Keratinocyte (primary cell): ENCODE measurements around the gene DENND1A. TPM values are rescaled to one million over a fixed set of nuclear protein-coding genes. Genes with fewer than 3 reads are reported as not detected.

Experiments
- DNase-seq: peaks from one replicate; pipeline ENCODE4 v3.0.0-alpha.2; 2011; ENCODE audit warnings: low read depth, missing footprints, low spot score
- FAIRE-seq: peaks from 2 replicates; lab custom pipeline; 2011; peaks lifted over from hg19 to GRCh38; lab: Jason Lieb, UNC
- H2AFZ ChIP-seq: 2 replicates; pipeline ENCODE4 v1.6.0; 2012; ENCODE audit warnings: low read length, control low read depth, inconsistent platforms; ENCODE audit not compliant: control insufficient read depth
- H3K27ac ChIP-seq: 2 replicates; pipeline ENCODE4 v1.5.1; 2011; ENCODE audit warnings: low read length; ENCODE audit not compliant: control insufficient read depth, insufficient read depth
- H3K27me3 ChIP-seq: 3 replicates; pipeline ENCODE4 v1.6.0; 2011; ENCODE audit warnings: low read length; ENCODE audit not compliant: control insufficient read depth, insufficient read depth; ENCODE audit errors: extremely low read depth
- H3K36me3 ChIP-seq, 2 experiments: 2 replicates in 1 of 2; 3 replicates in 1 of 2; pipeline ENCODE4 v1.5.1; 2011; ENCODE audit warnings: low read length in 2 of 2, mild to moderate bottlenecking in 1 of 2; ENCODE audit not compliant: control insufficient read depth in 2 of 2, insufficient read depth in 2 of 2; ENCODE audit errors: extremely low read depth in 1 of 2
- H3K4me1 ChIP-seq: 3 replicates; pipeline ENCODE4 v1.5.1; 2011; ENCODE audit warnings: low read length; ENCODE audit not compliant: control insufficient read depth, insufficient read depth; ENCODE audit errors: extremely low read depth
- H3K4me2 ChIP-seq: 3 replicates; pipeline ENCODE4 v1.6.0; 2011; ENCODE audit warnings: low read depth, low read length; ENCODE audit not compliant: control insufficient read depth, insufficient read depth; ENCODE audit errors: extremely low read depth
- H3K4me3 ChIP-seq, 3 experiments: fragments of 200-600 bp in 1 of 3; sonication (generic) in 1 of 3; 2 replicates in 2 of 3; 3 replicates in 1 of 3; pipeline ENCODE4 v1.5.1; 2011 to 2016; ENCODE audit warnings: low read length in 3 of 3, mild to moderate bottlenecking in 3 of 3, control low read depth in 2 of 3, inconsistent platforms in 1 of 3, low read depth in 1 of 3, mixed read lengths in 1 of 3, mixed run types in 1 of 3, moderate library complexity in 1 of 3; ENCODE audit not compliant: control insufficient read depth in 2 of 3, insufficient read depth in 2 of 3; ENCODE audit errors: extremely low read depth in 1 of 3
- H3K79me2 ChIP-seq: 2 replicates; pipeline ENCODE4 v1.6.0; 2012; ENCODE audit warnings: low read length; ENCODE audit not compliant: control insufficient read depth, insufficient read depth
- H3K9ac ChIP-seq: 3 replicates; pipeline ENCODE4 v1.6.0; 2011; ENCODE audit warnings: low read length; ENCODE audit not compliant: control insufficient read depth, insufficient read depth; ENCODE audit errors: extremely low read depth
- H3K9me1 ChIP-seq: 3 replicates; pipeline ENCODE4 v1.6.0; 2011; ENCODE audit warnings: low read length; ENCODE audit not compliant: control insufficient read depth, insufficient read depth; ENCODE audit errors: extremely low read depth
- H3K9me3 ChIP-seq: 2 replicates; pipeline ENCODE4 v1.5.1; 2012; ENCODE audit warnings: low read depth, low read length; ENCODE audit not compliant: control insufficient read depth
- H4K20me1 ChIP-seq: 3 replicates; pipeline ENCODE4 v1.6.0; 2011; ENCODE audit warnings: low read length; ENCODE audit not compliant: control insufficient read depth, insufficient read depth; ENCODE audit errors: extremely low read depth
- EZH2 ChIP-seq: IDR thresholded peaks from one replicate; pipeline ENCODE4 v1.6.1; 2012; ENCODE audit warnings: inconsistent platforms, mild to moderate bottlenecking, low read length, moderate library complexity
- dilution Hi-C: fragments of 300-500 bp; cut with MboI; formaldehyde crosslinking; loops from one replicate; pipeline ENCODE4 v1.7.0; 2020; ENCODE audit warnings: low sequenced_read_pairs; ENCODE audit not compliant: extremely low pct_ligation_motif_present
- polyA plus RNA-seq, 5 experiments: library from polyadenylated mRNA; depleted of rRNA in 3 of 5; stranded (reverse) in 3 of 5; stranded (forward) in 1 of 5; unstranded in 1 of 5; fragments of >200 nt; gene quantifications; 1 replicate in 1 of 5; 2 replicates in 3 of 5; 3 replicates in 1 of 5; pipeline versions ENCODE4 v1.2.1 to v1.2.3, GENCODE V29; 2011 to 2012; ENCODE audit warnings: missing spikeins in 2 of 5, low read depth in 1 of 5, low replicate concordance in 1 of 5
- TF ChIP-seq, protein P1 (sequence below), 3 experiments: IDR thresholded peaks in 1 of 3; conservative IDR thresholded peaks in 1 of 3; optimal IDR thresholded peaks in 1 of 3; 2 replicates in 2 of 3; 3 replicates in 1 of 3; pipeline versions ENCODE3 to v1.5.1; 2011; ENCODE audit warnings: low read length in 3 of 3, mild to moderate bottlenecking in 3 of 3, moderate library complexity in 2 of 3, control low read depth in 1 of 3, inconsistent platforms in 1 of 3; ENCODE audit not compliant: insufficient read depth in 2 of 3; ENCODE audit errors: extremely low read depth in 1 of 3

The DENND1A gene
- polyA plus RNA-seq, 1 donor (not counting 4 experiments of a cell fraction or from before 2014, with no cell fraction given) = 13.0 TPM

GRCh38 chr9:123420592-123421111 lies 509.3 kb downstream of the DENND1A start:
- Histone ChIP-seq H3K9me3 (no peaks in the 10 kb centered on the region), H3K36me3 (peaks cover 0 to 2% of the 10 kb centered on the region in 2 experiments), H3K4me1 (no peaks in the 10 kb centered on the region), H2AFZ (no peak overlapping the region), H3K4me2 (no peak overlapping the region), H3K9me1 (no peaks in the 10 kb centered on the region), H3K79me2 (no peaks in the 10 kb centered on the region), H4K20me1 (no peaks in the 10 kb centered on the region), H3K27me3 (no peaks in the 10 kb centered on the region), H3K9ac (no peak overlapping the region), H3K27ac (no peak overlapping the region), H3K4me3 (no peak overlapping the region)
- no peak for TF ChIP-seq EZH2
- TF ChIP-seq, protein P1, sequence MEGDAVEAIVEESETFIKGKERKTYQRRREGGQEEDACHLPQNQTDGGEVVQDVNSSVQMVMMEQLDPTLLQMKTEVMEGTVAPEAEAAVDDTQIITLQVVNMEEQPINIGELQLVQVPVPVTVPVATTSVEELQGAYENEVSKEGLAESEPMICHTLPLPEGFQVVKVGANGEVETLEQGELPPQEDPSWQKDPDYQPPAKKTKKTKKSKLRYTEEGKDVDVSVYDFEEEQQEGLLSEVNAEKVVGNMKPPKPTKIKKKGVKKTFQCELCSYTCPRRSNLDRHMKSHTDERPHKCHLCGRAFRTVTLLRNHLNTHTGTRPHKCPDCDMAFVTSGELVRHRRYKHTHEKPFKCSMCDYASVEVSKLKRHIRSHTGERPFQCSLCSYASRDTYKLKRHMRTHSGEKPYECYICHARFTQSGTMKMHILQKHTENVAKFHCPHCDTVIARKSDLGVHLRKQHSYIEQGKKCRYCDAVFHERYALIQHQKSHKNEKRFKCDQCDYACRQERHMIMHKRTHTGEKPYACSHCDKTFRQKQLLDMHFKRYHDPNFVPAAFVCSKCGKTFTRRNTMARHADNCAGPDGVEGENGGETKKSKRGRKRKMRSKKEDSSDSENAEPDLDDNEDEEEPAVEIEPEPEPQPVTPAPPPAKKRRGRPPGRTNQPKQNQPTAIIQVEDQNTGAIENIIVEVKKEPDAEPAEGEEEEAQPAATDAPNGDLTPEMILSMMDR (optimal IDR thresholded peaks at IDR 0.05 in 1 of 3, IDR thresholded peaks at IDR 0.05 in 1 of 3, conservative IDR thresholded peaks at IDR 0.05 in 1 of 3; ENCODE audit: extremely low read depth in 1 of 3, insufficient read depth in 2 of 3, low read length in 3 of 3) = no peak
- dilution Hi-C loops = no loop called here
- DNase-seq = no peak
- FAIRE-seq = no peak

- no peak overlapping the region for H3K4me2 ChIP-seq
- FAIRE-seq (no peak), DNase-seq (no peak)
- H3K79me2 ChIP-seq = no peaks in the 10 kb centered on the region
- no peaks in the 10 kb centered on the region for H3K9me3 ChIP-seq
- H3K9me1 ChIP-seq = no peaks in the 10 kb centered on the region
- H3K27me3 ChIP-seq = no peaks in the 10 kb centered on the region
- H3K36me3 ChIP-seq = peaks cover 0 to 2% of the 10 kb centered on the region in 2 experiments
- dilution Hi-C loops = no loop called here
- H3K4me3 ChIP-seq = no peak overlapping the region
- TF ChIP-seq, protein P1 (optimal IDR thresholded peaks at IDR 0.05 in 1 of 3, IDR thresholded peaks at IDR 0.05 in 1 of 3, conservative IDR thresholded peaks at IDR 0.05 in 1 of 3; ENCODE audit: extremely low read depth in 1 of 3, insufficient read depth in 2 of 3, low read length in 3 of 3) = no peak
- no peak for TF ChIP-seq EZH2
- H3K9ac ChIP-seq = no peak overlapping the region
- no peaks in the 10 kb centered on the region for H3K4me1 ChIP-seq
- H4K20me1 ChIP-seq = no peaks in the 10 kb centered on the region
- H2AFZ ChIP-seq = no peak overlapping the region
- H3K27ac ChIP-seq = no peak overlapping the region
These were observed 510.0 kb downstream of the DENND1A start for GRCh38 chr9:123419721-123420591.
